ENCODE data around the gene SIRPG.

Gene SIRPG

DNA sequence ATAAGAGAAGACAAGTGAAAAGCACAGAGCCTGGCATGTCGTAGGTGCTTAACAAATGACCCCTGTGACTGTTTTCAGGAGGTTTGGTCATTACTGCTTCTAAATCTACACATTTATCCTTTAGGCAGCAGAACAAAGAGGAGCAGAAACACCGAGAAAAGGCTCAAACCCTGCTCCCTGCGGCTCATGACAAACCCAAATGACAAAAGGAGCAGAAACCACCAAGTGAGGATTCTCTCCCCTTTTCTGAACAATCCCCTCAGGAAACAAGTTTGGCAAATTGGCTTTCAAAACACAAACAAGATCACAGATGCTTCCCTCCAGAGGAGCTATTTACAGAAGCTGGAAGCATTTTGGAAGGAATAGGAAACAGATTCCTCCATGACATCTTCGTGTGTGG, 15.8 kb upstream of the SIRPG start:
- no peak overlapping the region for H3K4me3 ChIP-seq (ENCODE audit: low read depth, low read length)
- no peak for DNase-seq (ENCODE audit: low read depth)
- TF ChIP-seq, protein P1, sequence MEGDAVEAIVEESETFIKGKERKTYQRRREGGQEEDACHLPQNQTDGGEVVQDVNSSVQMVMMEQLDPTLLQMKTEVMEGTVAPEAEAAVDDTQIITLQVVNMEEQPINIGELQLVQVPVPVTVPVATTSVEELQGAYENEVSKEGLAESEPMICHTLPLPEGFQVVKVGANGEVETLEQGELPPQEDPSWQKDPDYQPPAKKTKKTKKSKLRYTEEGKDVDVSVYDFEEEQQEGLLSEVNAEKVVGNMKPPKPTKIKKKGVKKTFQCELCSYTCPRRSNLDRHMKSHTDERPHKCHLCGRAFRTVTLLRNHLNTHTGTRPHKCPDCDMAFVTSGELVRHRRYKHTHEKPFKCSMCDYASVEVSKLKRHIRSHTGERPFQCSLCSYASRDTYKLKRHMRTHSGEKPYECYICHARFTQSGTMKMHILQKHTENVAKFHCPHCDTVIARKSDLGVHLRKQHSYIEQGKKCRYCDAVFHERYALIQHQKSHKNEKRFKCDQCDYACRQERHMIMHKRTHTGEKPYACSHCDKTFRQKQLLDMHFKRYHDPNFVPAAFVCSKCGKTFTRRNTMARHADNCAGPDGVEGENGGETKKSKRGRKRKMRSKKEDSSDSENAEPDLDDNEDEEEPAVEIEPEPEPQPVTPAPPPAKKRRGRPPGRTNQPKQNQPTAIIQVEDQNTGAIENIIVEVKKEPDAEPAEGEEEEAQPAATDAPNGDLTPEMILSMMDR (IDR thresholded peaks at IDR 0.05; ENCODE audit: low read depth, low read length, missing control alignments): no peak

DNA sequence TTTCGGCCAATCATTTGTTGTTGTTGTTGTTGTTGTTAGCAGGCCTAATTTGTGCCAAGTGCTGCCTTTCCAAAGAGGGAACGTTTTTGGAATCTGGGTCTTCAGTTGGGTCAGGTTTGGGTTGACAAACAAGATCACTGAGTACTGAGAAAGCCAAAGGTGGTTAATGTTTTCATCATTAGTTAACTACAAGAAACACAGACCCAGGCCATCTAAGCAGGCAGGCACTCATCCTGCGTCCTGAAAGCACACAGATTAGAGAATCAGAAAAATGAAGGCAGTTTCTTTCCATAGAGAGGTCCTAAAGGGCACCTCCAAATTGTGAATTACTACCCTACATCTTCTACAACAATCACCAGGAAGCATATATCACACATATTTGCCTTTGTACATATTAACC, 15.1 kb upstream of the SIRPG start:
- DNase-seq (ENCODE audit: low read depth): no peak
- no peak overlapping the region for H3K4me3 ChIP-seq (ENCODE audit: low read depth, low read length)
- TF ChIP-seq, protein P1 (IDR thresholded peaks at IDR 0.05; ENCODE audit: low read depth, low read length, missing control alignments): no peak

- H3K4me3 ChIP-seq (ENCODE audit: low read depth, low read length): no peak overlapping the region
- TF ChIP-seq, protein P1 (IDR thresholded peaks at IDR 0.05; ENCODE audit: low read depth, low read length, missing control alignments): no peak
- no peak for DNase-seq (ENCODE audit: low read depth)
These were observed 14.5 kb upstream of the SIRPG start for GRCh38 chr20:1671891-1672669.

DNA sequence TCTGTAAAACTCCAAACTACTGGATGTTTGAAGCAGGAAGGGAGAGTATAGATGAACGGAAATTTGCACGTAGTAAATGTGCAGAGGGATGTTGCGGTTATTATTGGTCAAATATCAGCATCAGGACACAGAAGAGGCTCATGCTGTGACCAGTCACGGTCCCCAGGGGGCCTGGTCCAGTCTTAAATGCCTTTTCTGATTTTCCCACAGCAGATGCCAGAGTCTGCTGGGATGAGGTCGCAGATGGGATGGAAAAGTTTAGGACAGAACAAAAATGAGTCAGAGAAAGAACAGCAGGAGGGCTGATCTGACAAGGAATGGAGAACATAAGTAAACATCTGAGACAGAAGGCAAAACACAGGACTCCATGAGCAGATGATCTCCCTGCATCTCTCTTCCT, 11.7 kb upstream of the SIRPG start:
- no peak overlapping the region for H3K4me3 ChIP-seq (ENCODE audit: low read depth, low read length)
- no peak for DNase-seq (ENCODE audit: low read depth)
- TF ChIP-seq, protein P1 (IDR thresholded peaks at IDR 0.05; ENCODE audit: low read depth, low read length, missing control alignments): no peak

DNA sequence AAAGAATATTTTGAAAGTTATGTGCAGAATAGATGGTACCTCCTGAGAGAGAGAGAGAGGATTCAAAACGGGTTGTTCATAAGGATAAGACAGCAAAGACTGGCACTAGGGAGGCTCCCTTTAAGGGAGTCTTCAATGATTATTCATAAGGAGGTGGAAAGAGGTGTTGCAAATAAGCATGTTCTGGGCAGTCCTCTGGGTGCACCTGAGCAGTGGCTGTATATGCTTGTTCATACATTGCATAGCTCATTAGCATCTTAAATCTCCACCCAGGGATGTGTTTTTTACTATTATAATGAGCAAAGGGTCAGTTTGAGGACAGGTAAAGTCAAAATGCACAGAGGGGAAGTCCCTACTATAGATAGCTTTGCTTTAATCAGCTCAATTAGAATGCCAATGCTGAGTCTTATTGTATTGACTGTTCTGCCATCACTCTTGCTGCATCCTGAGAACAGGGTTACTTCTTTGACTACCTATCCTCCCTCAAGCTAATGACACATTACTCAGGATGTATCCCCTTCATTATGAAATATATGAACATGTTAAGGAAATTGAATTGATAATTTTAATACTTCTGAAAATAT, 10.0 kb upstream of the SIRPG start:
- TF ChIP-seq, protein P1 (IDR thresholded peaks at IDR 0.05; ENCODE audit: low read depth, low read length, missing control alignments): no peak
- H3K4me3 ChIP-seq (ENCODE audit: low read depth, low read length): no peak overlapping the region
- DNase-seq (ENCODE audit: low read depth): no peak

DNA sequence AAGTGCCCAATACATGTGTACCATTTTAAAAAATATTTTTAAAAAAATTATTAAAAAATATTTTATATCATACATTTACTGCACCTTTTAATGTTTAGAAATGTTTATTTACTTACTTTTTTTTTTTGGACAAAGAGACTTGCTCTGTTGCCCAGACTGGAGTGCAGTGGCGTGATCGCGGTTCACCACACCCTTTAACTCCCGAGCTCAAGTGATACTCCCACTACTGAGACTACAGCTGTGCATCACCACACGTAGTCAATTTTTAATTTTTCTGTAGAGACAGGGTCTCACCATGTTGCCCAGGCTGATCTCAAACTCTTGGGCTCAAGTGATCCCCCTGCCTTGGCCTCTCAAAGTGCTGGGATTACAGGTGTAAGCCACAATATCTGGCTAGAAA, 9.2 kb upstream of the SIRPG start:
- TF ChIP-seq, protein P1 (IDR thresholded peaks at IDR 0.05; ENCODE audit: low read depth, low read length, missing control alignments): no peak
- H3K4me3 ChIP-seq (ENCODE audit: low read depth, low read length): no peak overlapping the region
- DNase-seq (ENCODE audit: low read depth): no peak

DNA sequence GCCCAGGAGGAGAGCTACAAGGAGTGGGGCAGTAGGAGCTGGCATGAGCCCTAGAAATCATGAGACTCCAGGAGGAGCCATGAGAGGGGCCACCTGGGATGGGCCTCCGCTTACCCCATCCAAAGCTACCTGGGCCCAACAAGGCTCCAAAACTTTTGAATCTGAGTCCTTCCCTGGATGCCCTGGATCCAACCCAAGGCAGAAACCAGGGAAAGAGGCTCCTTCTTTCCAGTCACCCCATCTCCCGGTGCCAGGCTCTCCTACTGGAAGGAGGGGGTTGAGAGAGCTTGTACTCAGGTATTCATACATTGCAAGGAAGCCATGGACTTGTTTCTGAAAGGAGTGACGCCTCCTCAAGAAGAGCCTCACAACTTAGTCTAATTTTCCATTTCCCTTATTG, 7.8 kb upstream of the SIRPG start:
- TF ChIP-seq, protein P1 (IDR thresholded peaks at IDR 0.05; ENCODE audit: low read depth, low read length, missing control alignments): no peak
- no peak for DNase-seq (ENCODE audit: low read depth)
- no peak overlapping the region for H3K4me3 ChIP-seq (ENCODE audit: low read depth, low read length)
